HepG2 (cell line): Measurements from ENCODE around the gene SETD1A. TPM values are rescaled to one million over a fixed set of nuclear protein-coding genes. Genes with fewer than 3 reads are reported as not detected.
A peak's percentile ranks its signal among the peaks of the same experiment; 100 is the strongest.

Experiments used
- BRF2 ChIP-seq: sonication (generic); formaldehyde crosslinking; IDR thresholded peaks from 2 replicates; pipeline ENCODE4 v1.8.1; 2022; ENCODE audit warnings: mild to moderate bottlenecking, missing genetic modification reagents
- CEBPZ ChIP-seq: IDR thresholded peaks from 2 replicates; pipeline ENCODE4 v1.6.1; 2012; ENCODE audit warnings: low read length, improper control_type of control experiment
- MIER3 ChIP-seq: IDR thresholded peaks from 2 replicates; pipeline ENCODE4 v1.6.1; 2016; ENCODE audit warnings: missing compliant biosample characterization, borderline replicate concordance
- NR1H2 ChIP-seq: sonication (generic); formaldehyde crosslinking; IDR thresholded peaks from 2 replicates; pipeline ENCODE4 v1.8.1; 2022; ENCODE audit warnings: low read depth, missing genetic modification reagents, borderline replicate concordance
- PLRG1 ChIP-seq: fragments of 450-650 bp; conservative IDR thresholded peaks from 2 replicates; pipeline ENCODE4 v1.6.1; 2016
- PLSCR1 ChIP-seq: sonication (generic); formaldehyde crosslinking; IDR thresholded peaks from 2 replicates; pipeline ENCODE4 v1.5.0; 2020; ENCODE audit warnings: missing genetic modification reagents, mild to moderate bottlenecking, borderline replicate concordance
- RAD51 ChIP-seq: fragments of 450-650 bp; IDR thresholded peaks from 2 replicates; pipeline ENCODE4 v1.6.1; 2016; ENCODE audit warnings: borderline replicate concordance
- SATB2 ChIP-seq: sonication (generic); formaldehyde crosslinking; IDR thresholded peaks from 2 replicates; pipeline ENCODE4 v1.5.0; 2020; ENCODE audit warnings: missing genetic modification reagents
- SYNCRIP ChIP-seq: fragments of 200-400 bp; formaldehyde crosslinking; IDR thresholded peaks from 2 replicates; pipeline ENCODE4 v1.6.1; 2018; ENCODE audit warnings: mild to moderate bottlenecking, low read depth, low read length; ENCODE audit not compliant: insufficient read depth
- ZNF138 ChIP-seq: sonication (generic); formaldehyde crosslinking; IDR thresholded peaks from 2 replicates; pipeline ENCODE4 v1.5.0; 2020; ENCODE audit warnings: mild to moderate bottlenecking, low read depth, missing genetic modification reagents
- ZNF143 ChIP-seq: sonication (generic); formaldehyde crosslinking; IDR thresholded peaks from 2 replicates; pipeline ENCODE4 v1.4.0; 2020; ENCODE audit warnings: missing genetic modification reagents
- ZNF235 ChIP-seq: sonication (generic); formaldehyde crosslinking; IDR thresholded peaks from 2 replicates; pipeline ENCODE4 v1.8.1; 2023; ENCODE audit warnings: mild to moderate bottlenecking, missing genetic modification reagents, borderline replicate concordance
- ZNF329 ChIP-seq: sonication (generic); formaldehyde crosslinking; IDR thresholded peaks from 2 replicates; pipeline ENCODE4 v1.9.0; 2021; ENCODE audit warnings: low read depth, mild to moderate bottlenecking, missing genetic modification reagents
- ZNF33A ChIP-seq: sonication (generic); formaldehyde crosslinking; IDR thresholded peaks from 2 replicates; pipeline ENCODE4 v1.5.1; 2020; ENCODE audit warnings: missing genetic modification reagents, mild to moderate bottlenecking, moderate library complexity, borderline replicate concordance
- ZNF382 ChIP-seq: sonication (generic); formaldehyde crosslinking; IDR thresholded peaks from 2 replicates; pipeline ENCODE4 v1.5.0; 2020; ENCODE audit warnings: missing genetic modification reagents, mild to moderate bottlenecking, borderline replicate concordance
- ZNF569 ChIP-seq: sonication (generic); formaldehyde crosslinking; IDR thresholded peaks from 2 replicates; pipeline ENCODE4 v1.5.0; 2020; ENCODE audit warnings: mild to moderate bottlenecking, missing genetic modification reagents, moderate library complexity, borderline replicate concordance
- ZNF577 ChIP-seq: sonication (generic); formaldehyde crosslinking; IDR thresholded peaks from 2 replicates; pipeline ENCODE4 v1.4.0; 2020; ENCODE audit warnings: mild to moderate bottlenecking, low read depth, missing genetic modification reagents, borderline replicate concordance
- ZNF710 ChIP-seq: sonication (generic); formaldehyde crosslinking; IDR thresholded peaks from 2 replicates; pipeline ENCODE4 v1.5.0; 2020; ENCODE audit warnings: mild to moderate bottlenecking, missing genetic modification reagents, borderline replicate concordance
- ZNF879 ChIP-seq: sonication (generic); formaldehyde crosslinking; IDR thresholded peaks from 2 replicates; pipeline ENCODE4 v1.8.1; 2023; ENCODE audit warnings: missing genetic modification reagents
- polyA plus RNA-seq, 8 experiments: library from polyadenylated mRNA; depleted of rRNA in 3 of 8; stranded (reverse) in 7 of 8; unstranded in 1 of 8; fragments of >200 nt; fragmentation: Illumina TruSeq in 4 of 8; extraction: Trizol in 4 of 8; gene quantifications; 2 replicates each; pipeline versions ENCODE4 v1.2.1 to v1.2.3, GENCODE V29; 2011 to 2016; ENCODE audit warnings: low read depth in 4 of 8, missing spikeins in 1 of 8, mixed read lengths in 1 of 8; ENCODE audit not compliant: insufficient read depth in 1 of 8
- total RNA-seq, 5 experiments: library from RNA; depleted of rRNA; stranded (reverse); fragments of >200 nt; fragmentation: Illumina TruSeq; extraction: Trizol; gene quantifications; 2 replicates each; pipeline ENCODE4 v1.2.3, GENCODE V29; 2016; ENCODE audit warnings: low read depth in 1 of 5
- TF ChIP-seq, protein P1 (sequence below): IDR thresholded peaks from 2 replicates; pipeline ENCODE4 v1.6.1; 2016; ENCODE audit warnings: missing compliant biosample characterization, missing genetic modification reagents, borderline replicate concordance

The SETD1A gene
- total and polyA plus RNA-seq, 2 of the 13 experiments (the other 11 are each of a cell fraction or from before 2014, with no cell fraction given), result 3.8 to 5.6 TPM

DNA sequence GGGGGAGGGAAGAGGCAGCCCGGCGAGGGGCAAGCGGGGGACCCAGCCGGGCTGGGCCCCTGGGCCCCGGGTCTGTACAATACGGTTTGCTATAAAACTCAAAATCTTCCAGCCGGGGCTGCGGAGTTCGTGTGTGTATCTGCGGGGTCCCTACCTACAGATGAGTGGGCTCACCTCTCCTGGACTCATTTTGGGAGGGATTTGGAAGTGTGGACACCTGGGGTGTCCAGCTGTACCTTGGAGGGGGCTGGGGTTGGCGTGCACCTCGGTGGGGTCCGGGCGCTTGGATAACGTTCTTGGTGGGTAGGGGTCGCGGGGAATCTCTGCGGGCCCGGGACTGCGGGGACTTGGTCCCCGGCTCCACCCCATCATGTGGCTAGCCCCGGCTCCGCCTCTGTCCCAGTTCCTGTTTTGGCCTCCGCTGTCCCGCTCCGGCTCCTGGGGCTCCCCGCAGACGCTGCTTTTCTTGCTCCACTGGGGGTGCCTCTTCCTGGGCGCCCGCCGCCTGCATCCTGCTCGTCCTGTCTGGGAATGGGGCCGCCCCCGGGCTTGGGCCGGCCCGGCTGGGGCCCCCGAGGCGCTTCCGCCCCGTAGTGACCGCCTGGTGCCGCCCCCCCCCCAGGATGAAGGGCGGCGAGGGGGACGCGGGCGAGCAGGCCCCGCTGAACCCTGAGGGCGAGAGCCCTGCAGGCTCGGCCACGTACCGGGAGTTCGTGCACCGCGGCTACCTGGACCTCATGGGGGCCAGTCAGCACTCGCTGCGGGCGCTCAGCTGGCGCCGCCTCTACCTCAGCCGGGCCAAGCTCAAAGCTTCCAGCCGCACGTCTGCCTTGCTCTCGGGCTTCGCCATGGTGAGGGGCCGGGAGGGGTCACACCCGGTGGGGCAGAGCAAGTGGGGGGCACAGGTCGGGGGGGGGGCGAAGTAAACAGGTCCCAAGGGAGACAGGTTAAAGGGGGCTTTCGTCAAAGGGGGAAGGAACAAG lies 8.6 kb upstream of the SETD1A start, which contains the start of gene ORAI3 (continued):
- TF ChIP-seq CEBPZ (no peak), PLRG1 (no peak), BRF2 (no peak; the same call in 1 of the 2 replicates), MIER3 (CRISPR knock-in tag) (no peak), RAD51 (no peak), ZNF143 (CRISPR knock-in tag) (no peak), ZNF138 (CRISPR knock-in tag) (peak; percentile 65), NR1H2 (CRISPR knock-in tag) (no peak), ZNF235 (CRISPR knock-in tag) (no peak), ZNF382 (CRISPR knock-in tag) (no peak), PLSCR1 (CRISPR knock-in tag) (0 out of 2 replicates have a peak, but pooled peaks have one; percentile 16), ZNF879 (CRISPR knock-in tag) (no peak; the same call in 1 of the 2 replicates), ZNF329 (CRISPR knock-in tag) (no peak; the same call in 1 of the 2 replicates), SATB2 (no peak), ZNF710 (no peak), ZNF569 (CRISPR knock-in tag) (no peak), SYNCRIP (no peak), ZNF577 (CRISPR knock-in tag) (no peak), ZNF33A (CRISPR knock-in tag) (no peak)
- TF ChIP-seq, protein P1, sequence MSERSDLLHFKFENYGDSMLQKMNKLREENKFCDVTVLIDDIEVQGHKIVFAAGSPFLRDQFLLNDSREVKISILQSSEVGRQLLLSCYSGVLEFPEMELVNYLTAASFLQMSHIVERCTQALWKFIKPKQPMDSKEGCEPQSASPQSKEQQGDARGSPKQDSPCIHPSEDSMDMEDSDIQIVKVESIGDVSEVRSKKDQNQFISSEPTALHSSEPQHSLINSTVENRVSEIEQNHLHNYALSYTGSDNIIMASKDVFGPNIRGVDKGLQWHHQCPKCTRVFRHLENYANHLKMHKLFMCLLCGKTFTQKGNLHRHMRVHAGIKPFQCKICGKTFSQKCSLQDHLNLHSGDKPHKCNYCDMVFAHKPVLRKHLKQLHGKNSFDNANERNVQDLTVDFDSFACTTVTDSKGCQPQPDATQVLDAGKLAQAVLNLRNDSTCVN (CRISPR knock-in tag), result no peak
